CD4-positive, alpha-beta T cell (primary cell): ENCODE results near the gene DKK3. TPM values are rescaled to one million over a fixed set of nuclear protein-coding genes. Genes with fewer than 3 reads are reported as not detected.

Experiments used
- ATAC-seq: fragments of 200-7000 bp; cut with Tn5 transposase; one replicate; pipeline ENCODE4 v1.10.0; 2022; ENCODE audit warnings: mild to moderate bottlenecking; ENCODE audit not compliant: poor library complexity
- CTCF ChIA-PET: fragments of 350-600 bp; sonication (Branson Sonifier 250); formaldehyde crosslinking; loops from one replicate; lab custom pipeline; 2021; ENCODE audit warnings: antibody characterized with exemption, inconsistent platforms; lab: Charles Lee
- POLR2A ChIA-PET: fragments of 350-600 bp; sonication (Branson Sonifier 250); formaldehyde crosslinking; loops from one replicate; lab custom pipeline; 2021; ENCODE audit warnings: antibody characterized with exemption, inconsistent platforms; lab: Charles Lee
- DNase-seq, 14 experiments: peaks; one replicate each; pipeline ENCODE4 v3.0.0-alpha.2; 2013 to 2020; ENCODE audit warnings: mixed read lengths in 2 of 14
- H3K27ac ChIP-seq, 2 donors: one replicate each; pipeline versions ENCODE4 v1.5.1 to v1.7.0; 2013; ENCODE audit warnings: low read length in 2 of 2, low read depth in 1 of 2, mild to moderate bottlenecking in 1 of 2
- H3K27me3 ChIP-seq, 2 experiments: 1 replicate in 1 of 2; 2 replicates in 1 of 2; pipeline versions ENCODE4 v1.6.1 to v1.7.0; 2013; ENCODE audit warnings: low read length in 2 of 2, control low read depth in 1 of 2, mild to moderate bottlenecking in 1 of 2, moderate library complexity in 1 of 2; ENCODE audit not compliant: insufficient read depth in 2 of 2, control insufficient read depth in 1 of 2
- H3K36me3 ChIP-seq: one replicate; pipeline ENCODE4 v1.6.1; 2013; ENCODE audit warnings: low read length, control low read depth; ENCODE audit not compliant: insufficient read depth
- H3K4me1 ChIP-seq: one replicate; pipeline ENCODE4 v1.6.1; 2013; ENCODE audit warnings: low read length, control low read depth; ENCODE audit not compliant: insufficient read depth
- H3K4me3 ChIP-seq: one replicate; pipeline ENCODE4 v1.5.1; 2013; ENCODE audit warnings: mild to moderate bottlenecking, low read length, moderate library complexity
- H3K9me3 ChIP-seq, 2 experiments: 1 replicate in 1 of 2; 2 replicates in 1 of 2; pipeline versions ENCODE4 v1.6.1 to v1.7.0; 2013; ENCODE audit warnings: low read length in 2 of 2, mild to moderate bottlenecking in 2 of 2, control low read depth in 1 of 2, moderate library complexity in 1 of 2; ENCODE audit not compliant: control insufficient read depth in 1 of 2, insufficient read depth in 1 of 2
- H3K27ac Mint-ChIP-seq: one replicate; pipeline ENCODE4 v1.8.0; 2020; ENCODE audit warnings: mixed read lengths
- H3K27me3 Mint-ChIP-seq: one replicate; pipeline ENCODE4 v1.8.0; 2021; ENCODE audit warnings: mixed read lengths
- H3K36me3 Mint-ChIP-seq: one replicate; pipeline ENCODE4 v1.8.0; 2021; ENCODE audit warnings: low read depth, mixed read lengths
- H3K4me1 Mint-ChIP-seq: one replicate; pipeline ENCODE4 v1.8.0; 2021; ENCODE audit warnings: low read depth, mixed read lengths
- H3K4me3 Mint-ChIP-seq: one replicate; pipeline ENCODE4 v1.8.0; 2020; ENCODE audit warnings: mild to moderate bottlenecking, mixed read lengths
- H3K9me3 Mint-ChIP-seq: one replicate; pipeline ENCODE4 v1.8.0; 2020; ENCODE audit warnings: mixed read lengths
- CTCF ChIP-seq: fragments of 200-600 bp; IDR thresholded peaks from one replicate; pipeline ENCODE4 v1.8.0; 2022; ENCODE audit warnings: antibody characterized with exemption, mild to moderate bottlenecking
- intact Hi-C, 2 experiments: fragments of 100-400 bp; cut with DNase I in 1 of 2; cut with micrococcal nuclease in 1 of 2; formaldehyde crosslinking; loops; one replicate each; pipeline versions ENCODE4 v1.15.1 to v1.9.0; 2023 to 2025; cut with DNase I, micrococcal nuclease
- total RNA-seq, 174 experiments: library from RNA in 2 of 174; stranded (reverse) in 2 of 174; gene quantifications; one replicate each; pipeline ENCODE4 v1.2.3 and lab custom pipeline; 2021 to 2026

Gene DKK3
- total RNA-seq, 2 experiments from 2014 or later, result 0.61 to 0.71 TPM

GRCh38 chr11:11979488-11980117 lies 28.8 kb downstream of the DKK3 start:
- ChIA-PET CTCF (no interaction called here), POLR2A (interaction anchor here (0.8 kb wide), 1 partner anchor 418 kb away, joined by 4 read pairs; no protein-coding TSS in a partner anchor)
- ATAC-seq (no peak), DNase-seq (no peak)
- intact Hi-C loops, result no loop called here
- Histone ChIP-seq H3K4me1 (peaks cover 10% of the 10 kb centered on the region), H3K36me3 (no peaks in the 10 kb centered on the region), H3K9me3 (peaks cover 0 to 15% of the 10 kb centered on the region in 2 experiments), H3K4me3 (no peak overlapping the region), H3K27me3 (no peaks in the 10 kb centered on the region), H3K27ac (no peak overlapping the region)
- Mint-ChIP-seq H3K9me3 (no peaks in the 10 kb centered on the region), H3K4me3 (no peak overlapping the region), H3K27ac (no peak overlapping the region), H3K4me1 (peaks cover 7% of the 10 kb centered on the region), H3K27me3 (no peaks in the 10 kb centered on the region), H3K36me3 (no peaks in the 10 kb centered on the region)
- no peak for TF ChIP-seq CTCF

- peaks cover 7% of the 10 kb centered on the region for H3K4me1 Mint-ChIP-seq
- H3K27me3 ChIP-seq, result no peaks in the 10 kb centered on the region
- intact Hi-C loops, result no loop called here
- no peak overlapping the region for H3K27ac ChIP-seq
- no peaks in the 10 kb centered on the region for H3K27me3 Mint-ChIP-seq
- no peak overlapping the region for H3K4me3 ChIP-seq
- POLR2A ChIA-PET, result no interaction called here
- H3K4me1 ChIP-seq, result peaks cover 10% of the 10 kb centered on the region
- no peak overlapping the region for H3K27ac Mint-ChIP-seq
- H3K9me3 Mint-ChIP-seq, result no peaks in the 10 kb centered on the region
- peaks cover 0 to 15% of the 10 kb centered on the region in 2 experiments for H3K9me3 ChIP-seq
- no peaks in the 10 kb centered on the region for H3K36me3 ChIP-seq
- no peaks in the 10 kb centered on the region for H3K36me3 Mint-ChIP-seq
- CTCF ChIA-PET, result no interaction called here
- no peak overlapping the region for H3K4me3 Mint-ChIP-seq
- no peak for TF ChIP-seq CTCF
- DNase-seq, result no peak
- ATAC-seq, result no peak
Measured at GRCh38 chr11:11978792-11979487, 29.5 kb downstream of the DKK3 start.

GRCh38 chr11:11978098-11978637 lies 30.3 kb downstream of the DKK3 start:
- H3K27me3 ChIP-seq, result no peaks in the 10 kb centered on the region
- no peak for ATAC-seq
- ChIA-PET CTCF (no interaction called here), POLR2A (no interaction called here)
- no peak overlapping the region for H3K27ac Mint-ChIP-seq
- no peak overlapping the region for H3K27ac ChIP-seq
- H3K36me3 ChIP-seq, result no peaks in the 10 kb centered on the region
- H3K4me3 Mint-ChIP-seq, result no peak overlapping the region
- DNase-seq, result no peak
- no peaks in the 10 kb centered on the region for H3K27me3 Mint-ChIP-seq
- intact Hi-C loops, result no loop called here
- H3K4me3 ChIP-seq, result no peak overlapping the region
- H3K36me3 Mint-ChIP-seq, result no peaks in the 10 kb centered on the region
- H3K4me1 Mint-ChIP-seq, result peaks cover 7% of the 10 kb centered on the region
- H3K9me3 ChIP-seq, result peaks cover 0 to 15% of the 10 kb centered on the region in 2 experiments
- no peak for TF ChIP-seq CTCF
- no peaks in the 10 kb centered on the region for H3K9me3 Mint-ChIP-seq
- H3K4me1 ChIP-seq, result peaks cover 10% of the 10 kb centered on the region
